Measurements from ENCODE around the gene ZNF785.

The ZNF785 gene

GRCh38 chr16:30619202-30619601 lies 33.7 kb upstream of the ZNF785 start:
- Histone ChIP-seq H3K9me3 (no peaks in the 10 kb centered on the region), H3K27me3 (no peaks in the 10 kb centered on the region), H3K4me3 (ENCODE audit: low read depth in 1 of 2, low read length in 1 of 2) (no peak overlapping the region), H3K27ac (no peak overlapping the region), H3K4me1 (ENCODE audit: control insufficient read depth in 1 of 2, insufficient read depth in 1 of 2, low read depth in 1 of 2, low read length in 1 of 2) (peaks cover 1 to 6% of the 10 kb centered on the region in 2 experiments), H3K36me3 (no peaks in the 10 kb centered on the region)
- TF ChIP-seq CTCF (IDR thresholded peaks at IDR 0.05): no peak

GRCh38 chr16:30615358-30616091 lies 30.0 kb upstream of the ZNF785 start:
- peaks cover 7 to 13% of the 10 kb centered on the region in 2 experiments for H3K4me1 ChIP-seq (ENCODE audit: control insufficient read depth in 1 of 2, insufficient read depth in 1 of 2, low read depth in 1 of 2, low read length in 1 of 2)
- H3K27ac ChIP-seq: no peak overlapping the region
- H3K9me3 ChIP-seq: no peaks in the 10 kb centered on the region
- no peaks in the 10 kb centered on the region for H3K27me3 ChIP-seq
- TF ChIP-seq CTCF (IDR thresholded peaks at IDR 0.05): peak; percentile 31
- H3K4me3 ChIP-seq (ENCODE audit: low read depth in 1 of 2, low read length in 1 of 2): no peak overlapping the region
- no peaks in the 10 kb centered on the region for H3K36me3 ChIP-seq

DNA sequence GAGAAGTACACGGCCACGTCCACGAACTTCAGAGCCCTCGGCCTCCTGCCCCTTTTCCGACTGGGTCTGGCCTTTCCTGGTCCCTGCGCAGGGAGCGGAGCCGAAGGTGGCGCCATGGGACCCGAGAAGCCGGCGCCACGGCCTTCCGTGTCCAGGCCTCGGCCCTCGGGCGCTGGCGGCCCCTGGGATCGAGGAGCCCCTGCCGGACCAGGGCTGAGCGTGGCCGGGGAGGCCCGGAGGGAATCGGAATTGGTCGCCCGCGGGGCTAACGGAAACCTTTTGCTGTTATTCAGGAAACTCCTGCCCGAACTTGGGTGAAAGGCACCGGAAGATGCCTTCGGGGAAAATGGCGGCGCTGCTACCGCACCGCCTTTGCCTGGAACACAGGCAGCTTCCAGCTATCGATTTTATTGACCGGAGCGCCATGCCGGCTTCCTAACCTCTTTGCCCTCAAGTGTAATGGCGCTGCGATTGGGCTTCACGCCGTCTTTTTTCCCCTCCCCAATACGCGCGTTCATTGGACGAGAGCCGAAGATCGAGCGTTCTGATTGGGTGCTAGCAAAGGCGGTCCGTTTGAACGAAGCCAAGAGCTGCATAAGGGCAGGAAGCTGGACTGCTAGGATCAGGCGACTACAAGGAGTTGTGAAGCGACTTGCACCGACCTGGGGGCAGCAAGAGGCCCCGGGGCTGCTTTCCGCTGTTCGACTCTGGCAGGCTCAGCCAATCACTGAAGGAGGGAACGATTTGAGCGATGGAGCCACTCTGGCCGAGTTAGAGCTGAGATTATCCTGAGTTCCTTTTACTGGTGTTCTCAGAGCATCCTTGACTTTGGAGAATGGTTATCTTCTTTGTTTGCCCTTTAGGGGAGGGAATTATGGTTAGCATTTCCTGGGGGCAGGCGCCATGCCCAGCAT lies 24.7 kb upstream of the ZNF785 start, which contains the start of gene ZNF689:
Gene ZNF689, minus strand, starts transcription at position 464 of the 914 bp plus-strand sequence. Its CDS starts 348 bp downstream, at position 116.
- TF ChIP-seq CTCF (IDR thresholded peaks at IDR 0.05): no peak
- Histone ChIP-seq H3K4me3 (ENCODE audit: low read depth in 1 of 2, low read length in 1 of 2) (peak within 1 kb of the TSS; percentile 77 to 99), H3K9me3 (no peaks in the 10 kb centered on the region), H3K4me1 (ENCODE audit: control insufficient read depth in 1 of 2, insufficient read depth in 1 of 2, low read depth in 1 of 2, low read length in 1 of 2) (peaks cover 20 to 23% of the 10 kb centered on the region in 2 experiments), H3K27ac (peak within 1 kb of the TSS; percentile 82), H3K36me3 (no peaks in the 10 kb centered on the region), H3K27me3 (no peaks in the 10 kb centered on the region)

DNA sequence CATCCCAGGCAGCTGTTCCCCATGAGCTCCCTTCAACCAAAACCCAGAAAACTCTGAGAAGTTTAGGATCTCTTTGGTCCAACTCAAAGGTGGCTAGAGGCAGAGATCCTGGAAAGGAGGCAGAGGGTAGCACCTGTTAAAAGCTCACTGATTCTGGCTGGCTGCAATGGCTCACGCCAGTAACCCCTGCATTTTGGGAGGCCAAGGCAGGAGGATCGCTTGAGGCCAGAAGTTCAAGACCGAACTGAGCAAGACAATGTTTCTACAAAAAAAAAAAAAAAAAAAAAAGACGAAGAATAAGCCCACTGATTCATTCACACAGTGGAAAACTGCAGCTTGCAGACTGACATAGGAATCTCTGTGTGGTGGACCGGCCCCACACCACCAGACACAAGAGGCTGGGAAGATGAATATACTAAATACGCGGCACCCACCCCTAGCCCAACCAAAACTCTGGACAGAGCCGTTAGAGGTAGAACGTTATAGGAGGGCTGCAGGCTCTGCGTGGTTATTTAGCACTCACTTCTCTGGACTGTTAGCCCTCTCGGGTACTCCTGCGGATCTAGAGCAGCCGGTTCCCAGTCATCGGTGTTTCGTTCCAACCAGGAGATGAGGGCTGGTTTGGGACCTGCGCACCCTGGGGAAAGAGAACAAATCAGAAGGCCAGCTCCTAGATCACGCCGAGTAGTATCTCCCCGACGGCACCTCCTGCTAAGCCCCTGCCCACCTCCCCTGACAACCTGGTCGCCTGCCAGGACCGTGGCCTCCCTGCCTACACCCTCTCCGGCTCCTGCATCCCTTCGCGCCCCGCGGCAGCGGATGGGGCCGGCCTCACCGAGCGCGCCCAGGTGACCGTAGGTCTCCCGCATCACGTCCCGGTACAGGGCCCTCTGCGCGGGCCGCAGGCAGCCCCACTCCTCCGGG lies 23.8 kb upstream of the ZNF785 start:
- TF ChIP-seq CTCF (IDR thresholded peaks at IDR 0.05): no peak
- Histone ChIP-seq H3K27ac (peak overlapping the region; percentile 82), H3K4me1 (ENCODE audit: control insufficient read depth in 1 of 2, insufficient read depth in 1 of 2, low read depth in 1 of 2, low read length in 1 of 2) (peaks cover 22 to 26% of the 10 kb centered on the region in 2 experiments), H3K9me3 (no peaks in the 10 kb centered on the region), H3K36me3 (peaks cover 8% of the 10 kb centered on the region), H3K4me3 (ENCODE audit: low read depth in 1 of 2, low read length in 1 of 2) (peak overlapping the region; percentile 77 to 99), H3K27me3 (no peaks in the 10 kb centered on the region)

GRCh38 chr16:30606004-30606403 lies 20.5 kb upstream of the ZNF785 start:
- H3K9me3 ChIP-seq: no peaks in the 10 kb centered on the region
- peaks cover 18% of the 10 kb centered on the region for H3K36me3 ChIP-seq
- H3K27me3 ChIP-seq: no peaks in the 10 kb centered on the region
- peak overlapping the region; percentile 53 for H3K27ac ChIP-seq
- H3K4me1 ChIP-seq (ENCODE audit: control insufficient read depth in 1 of 2, insufficient read depth in 1 of 2, low read depth in 1 of 2, low read length in 1 of 2): peaks cover 16 to 21% of the 10 kb centered on the region in 2 experiments
- no peak for TF ChIP-seq CTCF (IDR thresholded peaks at IDR 0.05)
- H3K4me3 ChIP-seq (ENCODE audit: low read depth in 1 of 2, low read length in 1 of 2): no peak overlapping the region

Data from neutrophil (primary cell).